ENCODE results near the gene SSBP4.

SSBP4 gene

GRCh38 chr19:18388100-18388959 lies 30.9 kb upstream of the SSBP4 start:
- ChIA-PET POLR2A (interaction anchor here (0.6 to 4.4 kb wide), 5 partner anchors 14 to 110 kb away, joined by 3 to 21 read pairs (median 4); partner anchors contain the start of genes JUND and SSBP4), CTCF (interaction anchor here (0.7 to 8.3 kb wide), 31 partner anchors 8 to 459 kb away, joined by 3 to 170 read pairs (median 5); partner anchors contain the start of genes LRRC25 and SSBP4)
- peak overlapping the region; percentile 66 for H3K4me3 ChIP-seq (ENCODE audit: low read depth, low read length)
- TF ChIP-seq CTCF (IDR thresholded peaks at IDR 0.05; ENCODE audit: insufficient read depth, low read length, missing control alignments): peak; percentile 97
- DNase-seq (ENCODE audit: low read depth, low spot score): no peak

GRCh38 chr19:18388960-18389725 lies 30.1 kb upstream of the SSBP4 start:
- CTCF ChIA-PET: interaction anchor here (0.6 to 8.3 kb wide), 23 partner anchors 9 to 113 kb away, joined by 3 to 170 read pairs (median 6); partner anchors contain the start of genes LRRC25 and SSBP4
- POLR2A ChIA-PET: interaction anchor here (0.7 to 4.4 kb wide), 3 partner anchors 109 to 420 kb away, joined by 3 to 21 read pairs (median 3); partner anchors contain the start of gene JUND
- TF ChIP-seq CTCF (IDR thresholded peaks at IDR 0.05; ENCODE audit: insufficient read depth, low read length, missing control alignments): no peak

GRCh38 chr19:18389726-18390064 lies 29.5 kb upstream of the SSBP4 start:
- ChIA-PET POLR2A (interaction anchor here (0.7 to 4.4 kb wide), 2 partner anchors 109 to 419 kb away, joined by 3 to 21 read pairs; partner anchors contain the start of gene JUND), CTCF (interaction anchor here (0.6 to 8.3 kb wide), 12 partner anchors 10 to 111 kb away, joined by 3 to 170 read pairs (median 20); partner anchors contain the start of genes LRRC25 and SSBP4)
- no peak overlapping the region for H3K4me3 ChIP-seq (ENCODE audit: low read depth, low read length)
- TF ChIP-seq CTCF (IDR thresholded peaks at IDR 0.05; ENCODE audit: insufficient read depth, low read length, missing control alignments): no peak
- no peak for DNase-seq (ENCODE audit: low read depth, low spot score)

More at GRCh38 chr19:18388960-18389725, 30.1 kb upstream of the SSBP4 start:
- no peak for DNase-seq (ENCODE audit: low read depth, low spot score)
- peak overlapping the region; percentile 66 for H3K4me3 ChIP-seq (ENCODE audit: low read depth, low read length)

GRCh38 chr19:18390065-18390907 lies 28.9 kb upstream of the SSBP4 start:
- no peak overlapping the region for H3K4me3 ChIP-seq (ENCODE audit: low read depth, low read length)
- CTCF ChIA-PET: interaction anchor here (0.8 to 8.3 kb wide), 8 partner anchors 10 to 111 kb away, joined by 4 to 170 read pairs (median 30); partner anchors contain the start of genes LRRC25 and SSBP4
- no peak for DNase-seq (ENCODE audit: low read depth, low spot score)
- POLR2A ChIA-PET: no interaction called here
- TF ChIP-seq CTCF (IDR thresholded peaks at IDR 0.05; ENCODE audit: insufficient read depth, low read length, missing control alignments): no peak

- TF ChIP-seq CTCF (IDR thresholded peaks at IDR 0.05; ENCODE audit: insufficient read depth, low read length, missing control alignments): no peak
- CTCF ChIA-PET: interaction anchor here (1.1 to 8.3 kb wide), 6 partner anchors 8 to 52 kb away, joined by 3 to 170 read pairs (median 21); partner anchors contain the start of genes LRRC25 and SSBP4
- no peak for DNase-seq (ENCODE audit: low read depth, low spot score)
- no peak overlapping the region for H3K4me3 ChIP-seq (ENCODE audit: low read depth, low read length)
- POLR2A ChIA-PET: no interaction called here
Observed at GRCh38 chr19:18391509-18392075, 27.6 kb upstream of the SSBP4 start.

All from AG04449 (cell line).